Stimulated activated naive CD8-positive, alpha-beta T cell treated with anti-CD3 and anti-CD28 coated beads, Interleukin-15, Interleukin-2, amounts not matched to agents 100 U/mL and 50 U/mL, for 24 hours (primary cell): ENCODE data around the gene SEMA6A.

Source experiments
- ATAC-seq: fragments of 150-1000 bp; cut with Tn5 transposase; one replicate; pipeline ENCODE4 v1.10.0; 2021
- DNase-seq: peaks from one replicate; pipeline ENCODE4 v3.0.0; 2021

SEMA6A gene, protein sequence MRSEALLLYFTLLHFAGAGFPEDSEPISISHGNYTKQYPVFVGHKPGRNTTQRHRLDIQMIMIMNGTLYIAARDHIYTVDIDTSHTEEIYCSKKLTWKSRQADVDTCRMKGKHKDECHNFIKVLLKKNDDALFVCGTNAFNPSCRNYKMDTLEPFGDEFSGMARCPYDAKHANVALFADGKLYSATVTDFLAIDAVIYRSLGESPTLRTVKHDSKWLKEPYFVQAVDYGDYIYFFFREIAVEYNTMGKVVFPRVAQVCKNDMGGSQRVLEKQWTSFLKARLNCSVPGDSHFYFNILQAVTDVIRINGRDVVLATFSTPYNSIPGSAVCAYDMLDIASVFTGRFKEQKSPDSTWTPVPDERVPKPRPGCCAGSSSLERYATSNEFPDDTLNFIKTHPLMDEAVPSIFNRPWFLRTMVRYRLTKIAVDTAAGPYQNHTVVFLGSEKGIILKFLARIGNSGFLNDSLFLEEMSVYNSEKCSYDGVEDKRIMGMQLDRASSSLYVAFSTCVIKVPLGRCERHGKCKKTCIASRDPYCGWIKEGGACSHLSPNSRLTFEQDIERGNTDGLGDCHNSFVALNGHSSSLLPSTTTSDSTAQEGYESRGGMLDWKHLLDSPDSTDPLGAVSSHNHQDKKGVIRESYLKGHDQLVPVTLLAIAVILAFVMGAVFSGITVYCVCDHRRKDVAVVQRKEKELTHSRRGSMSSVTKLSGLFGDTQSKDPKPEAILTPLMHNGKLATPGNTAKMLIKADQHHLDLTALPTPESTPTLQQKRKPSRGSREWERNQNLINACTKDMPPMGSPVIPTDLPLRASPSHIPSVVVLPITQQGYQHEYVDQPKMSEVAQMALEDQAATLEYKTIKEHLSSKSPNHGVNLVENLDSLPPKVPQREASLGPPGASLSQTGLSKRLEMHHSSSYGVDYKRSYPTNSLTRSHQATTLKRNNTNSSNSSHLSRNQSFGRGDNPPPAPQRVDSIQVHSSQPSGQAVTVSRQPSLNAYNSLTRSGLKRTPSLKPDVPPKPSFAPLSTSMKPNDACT

GRCh38 chr5:116574367-116575325 lies at the start of gene SEMA6A:
Gene SEMA6A, minus strand, starts transcription at chr5:116574823. Its CDS starts 69,879 bp downstream, at chr5:116504944.
- DNase-seq (peak; percentile 75), ATAC-seq (peak; percentile 80)

DNA sequence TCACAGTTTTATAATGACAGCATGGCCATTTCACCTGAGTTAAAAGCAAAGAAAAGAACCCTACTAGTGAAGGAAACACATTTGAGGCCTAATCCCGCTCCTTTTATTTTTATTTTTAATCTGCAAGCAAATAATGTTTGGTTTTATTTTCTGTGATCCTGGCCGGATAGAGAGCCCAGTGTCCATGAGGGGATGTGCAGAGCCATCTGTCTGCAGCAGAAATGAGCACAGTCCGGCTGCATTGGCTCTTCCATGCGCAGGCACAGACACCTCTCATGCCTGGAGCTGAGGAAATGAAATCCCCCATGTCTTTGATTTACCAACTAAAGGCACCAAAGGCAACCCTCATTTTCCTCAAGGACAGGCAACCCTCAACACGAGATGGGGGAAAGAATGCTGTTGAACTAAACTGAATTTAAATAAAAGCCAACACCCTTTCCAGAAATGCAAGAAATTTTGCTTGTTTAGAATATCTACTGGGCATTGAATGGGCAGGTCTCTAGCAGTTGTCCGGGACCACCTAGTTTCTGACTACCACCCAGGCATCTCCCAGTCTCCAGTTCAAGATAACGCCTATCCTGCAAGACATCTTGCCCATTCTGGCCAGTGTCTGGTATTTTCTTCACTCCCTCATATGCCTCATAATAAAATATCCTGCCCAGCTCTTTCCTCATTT lies 47.9 kb upstream of the SEMA6A start:
- ATAC-seq (no peak), DNase-seq (no peak)

- ATAC-seq = no peak
Observed at GRCh38 chr5:116621599-116621998, 47.0 kb upstream of the SEMA6A start.

GRCh38 chr5:116616876-116617275 lies 42.3 kb upstream of the SEMA6A start:
- ATAC-seq = no peak
- no peak for DNase-seq

More at GRCh38 chr5:116621599-116621998, 47.0 kb upstream of the SEMA6A start:
- no peak for DNase-seq

DNA sequence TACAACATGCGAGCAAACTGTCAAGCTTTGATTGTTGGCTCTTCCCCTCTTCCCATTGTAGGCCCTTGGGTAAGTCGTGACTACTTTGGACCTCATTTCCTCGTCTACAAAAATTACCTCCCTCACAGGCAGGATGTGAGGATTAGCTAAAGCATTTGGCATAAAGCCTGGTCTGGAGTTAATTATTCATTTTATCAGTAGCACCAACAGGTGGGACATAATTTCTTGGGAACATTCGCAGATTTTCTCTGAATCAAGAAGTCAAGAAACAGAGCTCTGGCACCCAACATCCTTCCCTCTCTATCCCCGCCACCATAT lies 39.9 kb upstream of the SEMA6A start:
- ATAC-seq (no peak), DNase-seq (no peak)

GRCh38 chr5:116613445-116613844 lies 38.8 kb upstream of the SEMA6A start:
- DNase-seq (no peak), ATAC-seq (no peak)

DNA sequence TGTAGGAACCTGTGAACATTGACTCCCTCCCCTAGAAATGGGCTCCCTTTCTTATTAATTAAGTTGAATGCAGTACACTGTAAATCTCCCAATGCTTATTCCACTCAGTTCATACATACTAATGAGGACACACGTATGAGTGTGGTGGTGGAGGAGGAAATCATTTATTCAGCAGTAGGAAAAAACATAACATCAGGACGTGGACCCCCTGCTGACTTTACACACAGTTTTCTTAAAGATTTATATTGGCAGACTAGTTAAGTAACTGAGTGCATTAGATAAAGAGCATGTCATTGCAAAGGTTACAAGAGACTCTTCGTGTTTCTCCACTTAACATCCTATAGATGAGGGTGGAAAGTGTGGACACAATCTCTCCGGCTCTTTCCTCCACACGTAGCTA lies 37.8 kb upstream of the SEMA6A start:
- DNase-seq = no peak
- no peak for ATAC-seq

GRCh38 chr5:116605310-116606070 lies 30.9 kb upstream of the SEMA6A start:
- DNase-seq (no peak), ATAC-seq (no peak)

DNA sequence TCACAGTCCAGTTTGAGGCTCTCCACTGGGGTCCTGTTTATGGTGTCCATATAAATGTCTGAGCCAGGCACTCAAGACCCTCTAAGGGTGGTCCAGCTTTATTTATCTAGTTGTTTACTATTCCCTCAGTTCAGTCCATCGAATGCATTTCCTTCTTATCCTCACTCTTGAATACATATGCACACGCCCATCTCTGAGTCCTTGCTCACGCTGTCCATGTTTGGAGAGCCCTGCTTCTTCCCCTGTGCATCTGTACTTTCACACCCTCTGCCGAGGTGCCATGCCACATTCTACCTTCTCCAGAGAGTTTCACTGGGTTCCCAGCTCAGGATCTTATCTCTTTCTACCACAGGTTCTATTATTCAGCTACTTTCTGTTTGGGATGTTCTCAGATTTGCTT lies 30.2 kb upstream of the SEMA6A start:
- no peak for ATAC-seq
- DNase-seq = no peak

- no peak for DNase-seq
- no peak for ATAC-seq
Observed at GRCh38 chr5:116600876-116601275, 26.3 kb upstream of the SEMA6A start.

GRCh38 chr5:116598911-116599310 lies 24.3 kb upstream of the SEMA6A start:
- ATAC-seq (no peak), DNase-seq (no peak)

DNA sequence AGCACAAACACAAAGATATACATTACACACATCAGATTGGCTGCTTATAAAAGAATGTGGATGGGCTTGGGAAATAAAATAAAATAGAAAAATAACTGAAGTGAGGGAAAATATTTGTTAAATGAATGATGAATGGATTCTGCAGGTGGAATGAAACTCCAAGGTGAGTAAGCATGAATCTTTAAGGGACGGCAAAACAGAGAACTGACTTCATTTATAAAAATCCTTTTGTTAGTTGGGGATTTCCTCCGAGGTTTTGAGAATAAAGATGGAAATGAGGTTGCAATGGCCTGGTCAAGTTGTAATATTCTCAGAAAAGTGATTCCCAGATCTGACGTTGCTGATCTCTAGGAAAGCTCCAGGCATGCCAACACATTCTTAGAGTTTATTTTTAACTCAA lies 20.9 kb upstream of the SEMA6A start:
- ATAC-seq = no peak
- DNase-seq = no peak

DNA sequence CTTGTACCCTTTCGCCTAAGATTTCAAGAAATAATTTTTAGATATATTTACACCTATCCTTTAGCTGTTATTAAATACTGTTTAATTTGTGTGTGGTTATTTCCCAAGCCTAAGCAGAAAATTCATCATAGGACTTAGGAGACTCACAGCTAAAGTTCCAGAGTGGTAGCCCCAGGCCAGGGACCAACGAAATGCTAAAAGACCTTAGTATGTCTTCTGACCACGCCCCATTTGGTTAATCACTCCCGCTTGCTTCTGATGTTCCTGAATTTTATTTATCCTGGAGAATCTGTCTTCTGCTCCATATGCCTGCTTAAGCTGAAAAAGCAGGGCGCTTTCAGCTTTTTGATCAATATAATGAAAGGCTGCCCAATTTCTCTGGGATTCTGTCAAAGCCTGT lies 18.7 kb upstream of the SEMA6A start:
- no peak for DNase-seq

DNA sequence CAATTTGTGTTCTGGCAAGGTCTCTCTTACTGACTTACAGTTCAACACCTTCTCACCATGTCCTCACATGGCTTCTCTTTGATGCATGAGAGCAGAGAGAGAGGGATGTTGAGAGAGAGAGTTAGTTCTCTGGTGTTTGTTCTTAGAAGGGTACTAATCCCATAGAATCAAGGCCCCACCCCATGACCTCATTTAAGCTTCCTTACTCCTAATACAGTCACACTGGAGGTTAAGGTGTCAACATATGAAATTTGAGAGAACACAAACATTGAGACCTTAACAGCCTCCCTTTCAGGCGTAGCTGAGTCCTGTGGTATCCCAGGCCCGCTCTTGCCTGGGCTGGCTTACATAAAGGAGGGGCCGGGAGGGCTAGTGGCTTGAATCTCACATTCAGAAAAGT lies 10.6 kb upstream of the SEMA6A start:
- ATAC-seq (no peak), DNase-seq (no peak)

More for the DNA sequence above, 18.7 kb upstream of the SEMA6A start:
- ATAC-seq = no peak

DNA sequence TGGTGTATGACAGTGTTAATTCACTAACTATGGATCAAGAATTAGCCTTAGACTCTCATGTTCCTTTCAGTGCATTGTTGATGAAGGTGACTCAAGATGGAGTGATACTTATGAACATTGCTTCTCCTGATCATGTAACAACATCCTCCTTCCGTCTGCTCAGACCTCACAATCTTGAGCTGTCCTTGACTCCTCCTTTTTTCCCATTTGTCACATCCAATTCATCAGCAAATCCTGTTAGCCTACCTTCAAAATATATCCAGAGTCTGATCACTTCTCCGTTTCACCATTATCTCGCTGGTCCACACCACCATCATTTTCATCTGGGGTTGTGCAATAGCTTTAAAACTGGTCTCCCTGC lies 9.2 kb upstream of the SEMA6A start:
- ATAC-seq (no peak), DNase-seq (no peak)

GRCh38 chr5:116583085-116583861 lies 8.7 kb upstream of the SEMA6A start:
- no peak for DNase-seq
- ATAC-seq = no peak

DNA sequence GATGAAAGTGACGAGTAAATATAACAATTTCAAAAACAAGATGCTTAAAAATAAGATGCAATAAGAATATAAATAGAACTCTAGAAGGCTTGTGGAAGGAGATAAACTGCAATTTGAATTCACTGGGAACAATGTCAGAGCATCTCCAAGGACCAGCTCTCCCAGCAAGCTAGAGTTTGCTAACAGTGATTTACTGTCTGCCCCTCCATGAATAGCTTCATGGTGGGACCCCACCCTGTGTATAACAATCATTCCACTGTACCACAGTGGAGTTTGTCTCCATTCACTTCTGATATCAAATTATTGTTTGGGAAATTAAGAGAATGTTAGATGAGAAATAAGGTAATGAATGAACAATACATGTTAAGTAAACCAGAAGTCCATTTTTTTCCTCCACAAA lies 7.3 kb upstream of the SEMA6A start:
- no peak for ATAC-seq

DNA sequence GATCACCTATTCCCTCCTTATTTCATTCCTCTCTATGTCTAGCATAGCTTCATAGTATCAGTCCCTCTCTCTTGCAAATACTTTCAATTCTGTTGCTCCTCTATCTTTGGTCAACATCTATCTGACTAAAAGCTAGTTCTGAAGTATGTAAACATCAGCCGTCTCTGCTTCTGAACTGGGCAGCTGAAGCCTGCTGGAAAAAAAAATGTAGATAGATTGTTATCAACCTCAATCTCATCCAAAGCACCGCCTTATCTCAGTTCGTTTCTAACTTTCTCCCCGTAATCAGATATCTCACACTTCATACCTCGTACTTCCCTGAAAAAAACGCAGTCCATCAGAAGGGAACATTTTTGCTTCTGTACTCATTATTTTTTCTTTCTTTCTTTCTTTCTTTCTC lies 4.5 kb upstream of the SEMA6A start:
- DNase-seq (no peak), ATAC-seq (no peak)

More for the DNA sequence above, 7.3 kb upstream of the SEMA6A start:
- no peak for DNase-seq

GRCh38 chr5:116578676-116579075 lies 4.1 kb upstream of the SEMA6A start:
- DNase-seq (no peak), ATAC-seq (no peak)
